ENCODE results near the gene CSGALNACT2. TPM values are rescaled to one million over a fixed set of nuclear protein-coding genes. Genes with fewer than 3 reads are reported as not detected.
A peak's percentile ranks its signal among the peaks of the same experiment; 100 is the strongest.

Gene CSGALNACT2
- total and polyA plus RNA-seq, 8 donors, result 2.3 to 8.6 (median 4.9) TPM

DNA sequence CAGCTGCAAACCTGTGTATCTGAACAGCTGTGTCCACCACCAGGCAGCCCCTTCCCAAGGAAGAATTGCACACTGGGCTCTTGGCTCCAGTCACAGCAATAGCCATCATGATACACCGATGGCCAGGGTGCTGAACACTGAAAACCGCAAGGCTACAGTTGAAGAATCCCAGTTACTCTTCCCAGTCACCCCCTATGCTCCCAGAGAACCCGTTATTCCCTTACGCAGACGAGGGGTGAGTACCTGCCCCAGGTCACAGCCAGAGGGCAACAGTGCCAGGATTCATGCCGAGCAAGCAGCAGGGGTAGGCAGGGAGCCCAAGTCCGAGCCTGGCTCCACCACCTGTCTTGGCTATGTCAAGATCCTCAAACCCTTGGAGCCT, 70.8 kb downstream of the CSGALNACT2 start:
- DNase-seq (peak in 1 of 6 donors; percentile 37), ATAC-seq (no peak), FAIRE-seq (no peak)
- intact Hi-C loops (cut with DNase I), result no loop called here
- Histone ChIP-seq H3K4me1 (no peaks in the 10 kb centered on the region), H3K27me3 (no peaks in the 10 kb centered on the region), H3K4me3 (no peak overlapping the region), H3K36me3 (no peaks in the 10 kb centered on the region), H3K9me3 (no peaks in the 10 kb centered on the region), H3K27ac (no peak overlapping the region)
- 78 to 84% methylated on average over 7 of the region's 7 CpGs for WGBS, 2 donors
- TF ChIP-seq, protein P1, sequence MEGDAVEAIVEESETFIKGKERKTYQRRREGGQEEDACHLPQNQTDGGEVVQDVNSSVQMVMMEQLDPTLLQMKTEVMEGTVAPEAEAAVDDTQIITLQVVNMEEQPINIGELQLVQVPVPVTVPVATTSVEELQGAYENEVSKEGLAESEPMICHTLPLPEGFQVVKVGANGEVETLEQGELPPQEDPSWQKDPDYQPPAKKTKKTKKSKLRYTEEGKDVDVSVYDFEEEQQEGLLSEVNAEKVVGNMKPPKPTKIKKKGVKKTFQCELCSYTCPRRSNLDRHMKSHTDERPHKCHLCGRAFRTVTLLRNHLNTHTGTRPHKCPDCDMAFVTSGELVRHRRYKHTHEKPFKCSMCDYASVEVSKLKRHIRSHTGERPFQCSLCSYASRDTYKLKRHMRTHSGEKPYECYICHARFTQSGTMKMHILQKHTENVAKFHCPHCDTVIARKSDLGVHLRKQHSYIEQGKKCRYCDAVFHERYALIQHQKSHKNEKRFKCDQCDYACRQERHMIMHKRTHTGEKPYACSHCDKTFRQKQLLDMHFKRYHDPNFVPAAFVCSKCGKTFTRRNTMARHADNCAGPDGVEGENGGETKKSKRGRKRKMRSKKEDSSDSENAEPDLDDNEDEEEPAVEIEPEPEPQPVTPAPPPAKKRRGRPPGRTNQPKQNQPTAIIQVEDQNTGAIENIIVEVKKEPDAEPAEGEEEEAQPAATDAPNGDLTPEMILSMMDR (IDR thresholded peaks at IDR 0.05), result no peak

DNA sequence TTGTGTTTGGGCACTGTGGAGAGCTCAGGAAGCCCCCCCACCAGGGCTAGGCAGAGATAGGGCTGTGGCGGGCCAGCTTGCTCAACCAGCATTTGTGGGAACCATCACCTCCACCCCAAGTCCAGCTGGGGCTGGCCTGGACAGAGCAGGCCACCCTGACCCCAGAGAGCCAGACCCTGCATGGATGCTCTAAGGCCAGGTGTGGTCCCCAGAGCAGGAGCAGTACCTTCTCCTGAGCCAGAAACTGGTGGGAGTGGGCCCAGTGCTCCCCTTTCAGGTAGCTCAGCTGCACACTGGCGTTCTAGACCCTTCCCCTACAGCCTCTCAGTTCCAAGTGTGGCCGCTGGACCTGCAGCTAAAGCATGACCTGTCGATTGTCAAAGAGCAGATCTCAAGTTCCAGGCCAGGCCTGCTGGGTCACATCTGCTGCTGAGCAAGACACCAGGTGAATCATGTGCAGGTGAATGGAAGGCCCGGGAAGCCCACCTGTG, 71.5 kb downstream of the CSGALNACT2 start:
- DNase-seq (peak in 3 of 6 donors; percentile 5 to 47 (median 37)), FAIRE-seq (no peak), ATAC-seq (no peak)
- TF ChIP-seq, protein P1 (IDR thresholded peaks at IDR 0.05), result no peak
- no peak overlapping the region for H3K4me3 ChIP-seq
- no peak overlapping the region for H3K27ac ChIP-seq
- intact Hi-C loops (cut with DNase I), result no loop called here
- no peaks in the 10 kb centered on the region for H3K9me3 ChIP-seq
- no peaks in the 10 kb centered on the region for H3K27me3 ChIP-seq
- 72 to 81% methylated on average over 5 of the region's 5 CpGs for WGBS, 2 donors
- H3K4me1 ChIP-seq, result no peaks in the 10 kb centered on the region
- H3K36me3 ChIP-seq, result no peaks in the 10 kb centered on the region

DNA sequence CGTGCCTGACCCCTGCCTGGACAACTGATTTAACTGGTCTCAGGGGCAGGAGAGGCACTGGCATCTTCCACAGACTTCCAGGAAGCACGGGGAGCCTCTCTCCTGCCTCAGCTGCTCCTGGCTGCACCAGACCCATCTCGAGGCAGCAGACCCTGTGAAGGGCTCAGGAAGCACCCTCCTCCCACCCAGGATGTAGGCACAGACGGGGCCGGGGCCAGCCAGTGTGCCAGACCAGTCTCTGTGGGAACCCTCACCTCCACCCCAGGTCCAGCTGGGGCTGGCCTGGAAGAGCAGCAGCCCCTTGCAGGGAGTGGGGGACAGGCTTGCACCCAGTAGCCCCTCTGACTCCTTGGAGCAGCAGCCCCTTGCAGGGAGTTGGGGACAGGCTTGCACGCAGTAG, 72.3 kb downstream of the CSGALNACT2 start:
- TF ChIP-seq, protein P1 (IDR thresholded peaks at IDR 0.05), result no peak
- Histone ChIP-seq H3K27ac (no peak overlapping the region), H3K9me3 (no peaks in the 10 kb centered on the region), H3K4me3 (no peak overlapping the region), H3K27me3 (no peaks in the 10 kb centered on the region), H3K4me1 (no peaks in the 10 kb centered on the region), H3K36me3 (no peaks in the 10 kb centered on the region)
- FAIRE-seq (no peak), ATAC-seq (no peak), DNase-seq (peak in 3 of 6 donors; percentile 12 to 62 (median 55))
- whole genome bisulfite sequencing, 2 donors, result 47 to 60% methylated on average over 6 of the region's 6 CpGs
- intact Hi-C loops (cut with DNase I), result no loop called here

DNA sequence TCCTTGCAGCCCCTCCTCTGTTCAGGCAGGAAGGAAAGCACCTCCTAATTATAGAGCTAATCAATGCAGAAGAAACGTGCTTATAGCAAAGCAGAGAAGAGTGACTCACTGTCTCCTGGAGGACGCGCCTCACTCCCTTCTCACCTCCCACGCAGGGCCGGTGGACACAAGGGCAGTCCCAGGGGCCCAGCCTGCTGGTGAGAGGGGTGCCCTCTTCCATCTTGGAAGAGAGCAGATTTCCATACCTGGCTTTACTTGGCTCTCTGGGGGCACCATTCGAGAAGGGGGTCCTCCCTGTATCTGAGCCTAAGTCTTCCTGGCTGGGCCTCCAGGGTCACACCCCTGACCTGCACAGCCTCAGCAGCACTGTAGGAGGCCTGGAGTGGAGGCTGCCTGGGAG, 72.8 kb downstream of the CSGALNACT2 start:
- Histone ChIP-seq H3K4me3 (no peak overlapping the region), H3K36me3 (no peaks in the 10 kb centered on the region), H3K4me1 (no peaks in the 10 kb centered on the region), H3K27me3 (no peaks in the 10 kb centered on the region), H3K9me3 (no peaks in the 10 kb centered on the region), H3K27ac (no peak overlapping the region)
- 69 to 79% methylated on average over 6 of the region's 6 CpGs for WGBS, 2 donors
- intact Hi-C loops (cut with DNase I), result no loop called here
- FAIRE-seq (no peak), DNase-seq (peak in 1 of 6 donors; percentile 47), ATAC-seq (no peak)
- TF ChIP-seq, protein P1 (IDR thresholded peaks at IDR 0.05), result no peak

DNA sequence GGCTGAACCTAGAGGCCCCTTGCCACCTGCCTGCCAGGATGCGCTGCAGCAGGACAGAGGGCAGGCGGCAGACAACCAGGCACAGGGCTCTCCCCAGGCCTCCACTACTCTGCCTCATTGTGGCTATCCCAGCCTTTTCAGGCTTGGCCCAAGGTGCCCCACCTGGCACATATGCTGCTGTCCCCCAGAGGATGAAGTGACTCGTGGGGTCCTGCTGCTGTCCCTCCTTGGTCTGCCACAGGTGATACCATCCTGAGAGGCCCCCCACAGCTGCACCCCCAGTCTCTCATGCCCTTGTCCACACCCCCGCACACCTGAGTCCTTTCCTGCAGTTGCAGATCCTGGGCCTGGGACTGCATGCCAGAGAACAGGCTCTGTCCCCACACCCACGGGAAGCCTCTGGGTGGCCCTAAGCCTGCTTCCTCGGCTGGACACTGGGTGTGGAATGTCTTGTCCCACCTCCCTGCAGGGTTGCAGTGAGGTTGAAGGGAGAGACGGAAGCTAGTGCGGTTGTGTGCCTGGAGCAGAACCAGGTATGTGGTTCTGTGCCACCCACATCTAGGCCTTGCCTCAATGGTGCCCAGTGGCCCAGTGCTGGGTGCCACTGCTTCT, 73.3 kb downstream of the CSGALNACT2 start:
- Histone ChIP-seq H3K27ac (no peak overlapping the region), H3K36me3 (no peaks in the 10 kb centered on the region), H3K4me3 (no peak overlapping the region), H3K27me3 (no peaks in the 10 kb centered on the region), H3K9me3 (no peaks in the 10 kb centered on the region), H3K4me1 (no peaks in the 10 kb centered on the region)
- 75 to 79% methylated on average over 8 of the region's 8 CpGs for WGBS, 2 donors
- no peak for ATAC-seq
- peak in 3 of 6 donors; percentile 13 to 46 (median 37) for DNase-seq
- TF ChIP-seq, protein P1 (IDR thresholded peaks at IDR 0.05), result no peak
- intact Hi-C loops (cut with DNase I), result no loop called here
- FAIRE-seq, result no peak
